SK-N-SH (cell line): ENCODE data around the gene MAP3K19. TPM values are rescaled to one million over a fixed set of nuclear protein-coding genes. Genes with fewer than 3 reads are reported as not detected.

Experiments
- CTCF ChIA-PET: fragments of 300-600, 350-600 bp; formaldehyde crosslinking; extraction: SDS; loops from one replicate; lab custom pipeline; 2021; lab: Yijun Ruan, JAX
- POLR2A ChIA-PET: fragments of 350-600 bp; sonication (Branson Sonifier 250); formaldehyde crosslinking; extraction: SDS; loops from one replicate; lab custom pipeline; 2020; ENCODE audit warnings: antibody characterized with exemption, inconsistent platforms; lab: Yijun Ruan, JAX
- DNase-seq: peaks from one replicate; pipeline ENCODE4 v3.0.0; 2012
- H2AFZ ChIP-seq: fragments of 200-600 bp; sonication (generic); 2 replicates; pipeline ENCODE4 v1.8.1; 2016; ENCODE audit warnings: antibody characterized with exemption, mild to moderate bottlenecking, low read depth
- H3F3A ChIP-seq: fragments of 200-600 bp; sonication (generic); replicated peaks from 2 replicates; pipeline ENCODE3; 2016; ENCODE audit warnings: antibody characterized with exemption, mild to moderate bottlenecking; ENCODE audit not compliant: insufficient read depth
- H3K27ac ChIP-seq, 2 experiments: fragments of 200-500 bp in 1 of 2; fragments of 200-600 bp in 1 of 2; sonication (Bioruptor generic) in 1 of 2; sonication (generic), shearing (Covaris generic) in 1 of 2; 2 replicates each; pipeline versions ENCODE4 v1.5.1 to v1.6.1; 2014 to 2016; ENCODE audit warnings: low read depth in 2 of 2, inconsistent platforms in 1 of 2, low read length in 1 of 2, mild to moderate bottlenecking in 1 of 2, mixed read lengths in 1 of 2
- H3K27me3 ChIP-seq: fragments of 200-600 bp; sonication (generic), shearing (Covaris generic); 2 replicates; pipeline ENCODE4 v1.6.1; 2016; ENCODE audit warnings: mixed run types; ENCODE audit not compliant: insufficient read depth
- H3K36me3 ChIP-seq, 2 experiments: fragments of 200-500 bp in 1 of 2; fragments of 200-600 bp in 1 of 2; sonication (Bioruptor generic) in 1 of 2; sonication (generic) in 1 of 2; replicated peaks in 1 of 2; 2 replicates each; pipeline versions ENCODE3 to v1.5.1; 2014 to 2016; ENCODE audit warnings: low read length in 1 of 2, mild to moderate bottlenecking in 1 of 2; ENCODE audit not compliant: insufficient read depth in 2 of 2, control insufficient read depth in 1 of 2
- H3K4me1 ChIP-seq, 2 experiments: fragments of 200-500 bp in 1 of 2; fragments of 200-600 bp in 1 of 2; sonication (Bioruptor generic) in 1 of 2; sonication (generic), shearing (Covaris generic) in 1 of 2; 2 replicates each; pipeline versions ENCODE4 v1.5.1 to v1.6.1; 2014 to 2016; ENCODE audit warnings: low read depth in 1 of 2, low read length in 1 of 2, mixed run types in 1 of 2; ENCODE audit not compliant: insufficient read depth in 2 of 2, control insufficient read depth in 1 of 2
- H3K4me2 ChIP-seq: fragments of 200-600 bp; sonication (generic), shearing (Covaris generic); 2 replicates; pipeline ENCODE4 v1.6.1; 2017; ENCODE audit warnings: mixed run types
- H3K4me3 ChIP-seq, 2 experiments: fragments of 200-500 bp in 1 of 2; fragments of 200-600 bp in 1 of 2; sonication (Bioruptor generic) in 1 of 2; sonication (generic), shearing (Covaris generic) in 1 of 2; 2 replicates each; pipeline versions ENCODE4 v1.5.1 to v1.8.1; 2014 to 2016; ENCODE audit warnings: low read depth in 2 of 2, inconsistent platforms in 1 of 2, low read length in 1 of 2, mild to moderate bottlenecking in 1 of 2, mixed read lengths in 1 of 2, moderate library complexity in 1 of 2
- H3K79me2 ChIP-seq: fragments of 200-600 bp; sonication (generic); 2 replicates; pipeline ENCODE4 v1.8.1; 2017; ENCODE audit warnings: mild to moderate bottlenecking; ENCODE audit not compliant: insufficient read depth
- H3K9ac ChIP-seq: fragments of 200-600 bp; sonication (generic); 2 replicates; pipeline ENCODE4 v1.6.1; 2017; ENCODE audit warnings: mixed run types
- H3K9me2 ChIP-seq: fragments of 200-600 bp; sonication (generic); 2 replicates; pipeline ENCODE4 v1.6.1; 2017; ENCODE audit warnings: mixed run types
- H3K9me3 ChIP-seq: fragments of 200-600 bp; sonication (generic); 2 replicates; pipeline ENCODE4 v1.6.1; 2017; ENCODE audit warnings: mixed run types, mild to moderate bottlenecking, moderate library complexity
- H4K20me1 ChIP-seq: fragments of 200-600 bp; sonication (generic); 2 replicates; pipeline ENCODE4 v1.6.1; 2017; ENCODE audit warnings: mild to moderate bottlenecking, mixed run types; ENCODE audit not compliant: insufficient read depth
- CHD2 ChIP-seq: fragments of 150-350 bp; IDR thresholded peaks from 2 replicates; pipeline ENCODE4 v1.6.1; 2018; ENCODE audit warnings: low read length; ENCODE audit not compliant: partially characterized antibody
- ELF1 ChIP-seq: IDR thresholded peaks from 2 replicates; pipeline ENCODE4 v1.4.0; 2012
- GABPA ChIP-seq: IDR thresholded peaks from 2 replicates; pipeline ENCODE4 v1.4.0; 2012; ENCODE audit warnings: low read depth, mild to moderate bottlenecking
- GATA2 ChIP-seq: sonication (generic); formaldehyde crosslinking; IDR thresholded peaks from 2 replicates; pipeline ENCODE4 v1.5.0; 2020; ENCODE audit warnings: mild to moderate bottlenecking, missing genetic modification reagents
- JUND ChIP-seq: IDR thresholded peaks from 2 replicates; pipeline ENCODE4 v1.4.0; 2012
- MXI1 ChIP-seq: IDR thresholded peaks from 2 replicates; pipeline ENCODE4 v1.6.1; 2012; ENCODE audit warnings: mild to moderate bottlenecking, low read depth, low read length, improper control_type of control experiment
- POLR2AphosphoS5 ChIP-seq: IDR thresholded peaks from 2 replicates; pipeline ENCODE4 v1.6.1; 2012; ENCODE audit warnings: low read depth, low read length
- RAD21 ChIP-seq: IDR thresholded peaks from 2 replicates; pipeline ENCODE4 v1.6.1; 2012; ENCODE audit warnings: mild to moderate bottlenecking, low read length
- RCOR1 ChIP-seq: fragments of 150-350 bp; IDR thresholded peaks from 2 replicates; pipeline ENCODE4 v1.6.1; 2017; ENCODE audit warnings: antibody characterized with exemption, low read length
- TAF1 ChIP-seq: IDR thresholded peaks from 2 replicates; pipeline ENCODE4 v1.6.1; 2012; ENCODE audit warnings: low read depth, mild to moderate bottlenecking, low read length, moderate library complexity, borderline replicate concordance
- TEAD4 ChIP-seq: IDR thresholded peaks from 2 replicates; pipeline ENCODE4 v1.4.0; 2012; ENCODE audit warnings: mild to moderate bottlenecking, borderline replicate concordance; ENCODE audit not compliant: insufficient read depth
- YY1 ChIP-seq: IDR thresholded peaks from 2 replicates; pipeline ENCODE4 v1.4.0; 2012; ENCODE audit warnings: low read depth, mild to moderate bottlenecking
- WGBS: methylation state at CpG from one replicate; pipeline ENCODE4 v1.1.6; 2017; ENCODE audit warnings: low lambda C conversion rate; 5-methylcytosine and 5-hydroxymethylcytosine counted together
- polyA plus RNA-seq, 3 experiments: library from polyadenylated mRNA; depleted of rRNA; stranded (reverse); fragments of >200 nt; gene quantifications; 2 replicates each; pipeline ENCODE4 v1.2.3, GENCODE V29; 2012
- TF ChIP-seq, protein P1 (sequence below): IDR thresholded peaks from 2 replicates; pipeline ENCODE4; 2012
- TF ChIP-seq, protein P2 (sequence below): IDR thresholded peaks from 2 replicates; pipeline ENCODE4 v1.4.0; 2012; ENCODE audit warnings: low read depth, borderline replicate concordance

Gene MAP3K19
- polyA plus RNA-seq, 1 of the 3 experiments (the other 2 are of a cell fraction), result not detected

DNA sequence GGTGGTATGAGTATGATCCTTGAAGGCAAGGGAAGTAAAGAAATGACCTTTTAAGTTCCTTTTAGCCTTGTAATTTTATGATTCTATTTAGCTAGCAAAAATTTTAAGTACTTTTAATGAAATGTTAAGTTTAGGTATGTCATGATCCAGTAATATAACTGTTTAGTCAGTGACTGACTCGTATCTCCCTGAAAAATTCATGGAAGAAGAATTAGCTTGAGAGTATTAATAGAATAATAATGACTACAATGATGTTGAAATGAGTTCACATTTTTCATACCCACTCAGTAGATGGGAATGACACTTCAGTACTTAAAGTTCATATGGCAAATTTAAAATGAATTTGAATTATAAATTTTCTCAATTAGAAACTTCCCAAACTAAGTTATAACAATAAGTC, 19.5 kb upstream of the MAP3K19 start:
- Histone ChIP-seq H3K4me1 (no peaks in the 10 kb centered on the region), H3K4me2 (no peak overlapping the region), H3K4me3 (no peak overlapping the region), H3K9me3 (peaks cover 12% of the 10 kb centered on the region), H3K36me3 (peaks cover 25 to 55% of the 10 kb centered on the region in 2 experiments), H3K27ac (peak overlapping the region in 1 of 2 experiments; percentile 58; a peak in 2 of 4 replicates), H3F3A (peaks cover 18% of the 10 kb centered on the region), H4K20me1 (peaks cover 5% of the 10 kb centered on the region; the same call in 1 of the 2 replicates), H3K9ac (0 out of 2 replicates have a peak overlapping the region, but pooled peaks have one; percentile 8), H3K9me2 (no peaks in the 10 kb centered on the region), H2AFZ (no peak overlapping the region), H3K27me3 (no peaks in the 10 kb centered on the region), H3K79me2 (peaks cover 96% of the 10 kb centered on the region)
- 31% methylated on average over 1 of the region's 1 CpG for WGBS
- CTCF ChIA-PET, result no interaction called here
- POLR2A ChIA-PET, result no interaction called here
- no peak for DNase-seq
- TF ChIP-seq, protein P1, sequence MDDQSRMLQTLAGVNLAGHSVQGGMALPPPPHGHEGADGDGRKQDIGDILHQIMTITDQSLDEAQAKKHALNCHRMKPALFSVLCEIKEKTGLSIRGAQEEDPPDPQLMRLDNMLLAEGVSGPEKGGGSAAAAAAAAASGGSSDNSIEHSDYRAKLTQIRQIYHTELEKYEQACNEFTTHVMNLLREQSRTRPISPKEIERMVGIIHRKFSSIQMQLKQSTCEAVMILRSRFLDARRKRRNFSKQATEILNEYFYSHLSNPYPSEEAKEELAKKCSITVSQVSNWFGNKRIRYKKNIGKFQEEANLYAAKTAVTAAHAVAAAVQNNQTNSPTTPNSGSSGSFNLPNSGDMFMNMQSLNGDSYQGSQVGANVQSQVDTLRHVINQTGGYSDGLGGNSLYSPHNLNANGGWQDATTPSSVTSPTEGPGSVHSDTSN, result no peak
- TF ChIP-seq ELF1 (no peak), RCOR1 (no peak), CHD2 (no peak)
- TF ChIP-seq, protein P2, sequence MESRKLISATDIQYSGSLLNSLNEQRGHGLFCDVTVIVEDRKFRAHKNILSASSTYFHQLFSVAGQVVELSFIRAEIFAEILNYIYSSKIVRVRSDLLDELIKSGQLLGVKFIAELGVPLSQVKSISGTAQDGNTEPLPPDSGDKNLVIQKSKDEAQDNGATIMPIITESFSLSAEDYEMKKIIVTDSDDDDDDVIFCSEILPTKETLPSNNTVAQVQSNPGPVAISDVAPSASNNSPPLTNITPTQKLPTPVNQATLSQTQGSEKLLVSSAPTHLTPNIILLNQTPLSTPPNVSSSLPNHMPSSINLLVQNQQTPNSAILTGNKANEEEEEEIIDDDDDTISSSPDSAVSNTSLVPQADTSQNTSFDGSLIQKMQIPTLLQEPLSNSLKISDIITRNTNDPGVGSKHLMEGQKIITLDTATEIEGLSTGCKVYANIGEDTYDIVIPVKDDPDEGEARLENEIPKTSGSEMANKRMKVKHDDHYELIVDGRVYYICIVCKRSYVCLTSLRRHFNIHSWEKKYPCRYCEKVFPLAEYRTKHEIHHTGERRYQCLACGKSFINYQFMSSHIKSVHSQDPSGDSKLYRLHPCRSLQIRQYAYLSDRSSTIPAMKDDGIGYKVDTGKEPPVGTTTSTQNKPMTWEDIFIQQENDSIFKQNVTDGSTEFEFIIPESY, result no peak

DNA sequence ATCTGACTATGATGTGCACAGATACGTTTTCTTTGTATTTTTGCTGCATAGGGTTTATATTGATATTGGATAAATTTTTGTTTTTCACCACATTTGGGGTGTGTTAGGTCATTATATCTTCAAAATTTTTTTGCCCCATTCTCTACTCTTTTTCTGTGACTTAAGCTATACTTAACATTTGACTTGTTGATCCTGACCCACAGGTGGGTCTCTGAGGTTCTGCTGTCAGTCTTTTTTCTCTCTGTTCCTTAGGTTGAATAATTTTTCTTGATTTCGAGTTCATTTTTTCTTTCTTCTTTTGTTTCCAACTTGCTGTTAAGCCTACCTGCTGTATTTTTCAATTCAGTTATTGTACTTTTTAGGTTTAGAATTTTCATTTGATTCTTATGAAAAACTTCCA, 16.9 kb upstream of the MAP3K19 start:
- no peak overlapping the region for H3K27ac ChIP-seq
- H3K27me3 ChIP-seq, result no peaks in the 10 kb centered on the region
- 0 out of 2 replicates have a peak, but pooled peaks cover 4% of the 10 kb centered on the region for H3K9me3 ChIP-seq
- H4K20me1 ChIP-seq, result peaks cover 6% of the 10 kb centered on the region; the same call in 1 of the 2 replicates
- DNase-seq, result no peak
- no peak overlapping the region for H3K9ac ChIP-seq
- H3F3A ChIP-seq, result peaks cover 18% of the 10 kb centered on the region
- CTCF ChIA-PET, result no interaction called here
- 95% methylated on average over 2 of the region's 2 CpGs for WGBS
- TF ChIP-seq POLR2AphosphoS5, result no peak
- no peak for TF ChIP-seq CHD2
- POLR2A ChIA-PET, result no interaction called here
- H3K36me3 ChIP-seq, result peaks cover 35 to 54% of the 10 kb centered on the region in 2 experiments
- no peaks in the 10 kb centered on the region for H3K9me2 ChIP-seq
- H3K4me3 ChIP-seq, result no peak overlapping the region
- H3K79me2 ChIP-seq, result peaks cover 100% of the 10 kb centered on the region
- H3K4me1 ChIP-seq, result no peaks in the 10 kb centered on the region
- no peak overlapping the region for H3K4me2 ChIP-seq
- H2AFZ ChIP-seq, result no peak overlapping the region

DNA sequence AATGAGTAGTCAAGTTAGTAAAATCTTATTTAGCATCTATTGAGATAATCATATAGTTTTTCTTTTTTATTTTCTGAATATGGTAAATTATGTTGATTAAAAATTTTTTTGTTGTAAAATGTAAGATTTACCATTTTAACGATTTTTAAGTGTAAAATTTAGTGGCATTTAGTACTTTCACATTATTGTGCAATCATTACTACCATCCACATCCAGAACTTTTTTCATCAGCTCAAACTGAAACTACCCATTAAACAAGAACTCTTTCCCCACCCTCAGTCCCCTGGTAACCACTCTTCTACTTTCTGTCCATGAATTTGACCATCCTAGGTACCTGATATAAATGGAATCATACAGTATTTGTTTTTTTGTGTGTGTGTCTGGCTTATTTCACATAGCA, 16.0 kb upstream of the MAP3K19 start:
- Histone ChIP-seq H3K4me3 (no peak overlapping the region), H3F3A (peaks cover 18% of the 10 kb centered on the region), H2AFZ (no peak overlapping the region), H3K27ac (no peak overlapping the region), H3K9me3 (0 out of 2 replicates have a peak, but pooled peaks cover 4% of the 10 kb centered on the region), H3K4me2 (no peak overlapping the region), H3K4me1 (no peaks in the 10 kb centered on the region), H3K79me2 (peaks cover 100% of the 10 kb centered on the region), H3K9ac (no peak overlapping the region), H4K20me1 (peaks cover 6% of the 10 kb centered on the region; the same call in 1 of the 2 replicates), H3K36me3 (peaks cover 36 to 63% of the 10 kb centered on the region in 2 experiments), H3K27me3 (no peaks in the 10 kb centered on the region), H3K9me2 (no peaks in the 10 kb centered on the region)
- POLR2A ChIA-PET, result no interaction called here
- 94% methylated on average over 1 of the region's 1 CpG for WGBS
- CTCF ChIA-PET, result interaction anchor here (0.7 kb wide), 1 partner anchor 707 kb away, joined by 3 read pairs; no protein-coding TSS in a partner anchor
- no peak for DNase-seq
- TF ChIP-seq MXI1 (no peak), JUND (no peak), GABPA (no peak), GATA2 (CRISPR knock-in tag) (no peak), TEAD4 (no peak), YY1 (no peak), RAD21 (no peak), TAF1 (no peak)
- TF ChIP-seq, protein P2, result no peak
